Measurements from ENCODE around the gene LGALSL.
"Not testable (repeated sequence)": the region's sequence is repeated elsewhere in the genome, so short reads cannot be mapped to it uniquely, and the experiment has no call there.

The LGALSL gene

GRCh38 chr2:64445970-64446369 lies 8.0 kb upstream of the LGALSL start:
- FAIRE-seq = not testable (repeated sequence)

GRCh38 chr2:64447317-64448040 lies 6.5 kb upstream of the LGALSL start:
- FAIRE-seq = no peak

GRCh38 chr2:64448041-64448426 lies 5.9 kb upstream of the LGALSL start:
- FAIRE-seq = no peak

GRCh38 chr2:64451051-64451450 lies 2.9 kb upstream of the LGALSL start:
- FAIRE-seq = no peak

GRCh38 chr2:64454386-64455332 lies 697 bp downstream of the LGALSL start:
- no peak for FAIRE-seq

GRCh38 chr2:64455545-64455944 lies 1.6 kb downstream of the LGALSL start:
- FAIRE-seq = no peak

GRCh38 chr2:64456293-64456692 lies 2.3 kb downstream of the LGALSL start:
- no peak for FAIRE-seq

- no peak for FAIRE-seq
These were observed 3.6 kb downstream of the LGALSL start for GRCh38 chr2:64457524-64457923.

- no peak for FAIRE-seq
These were observed 5.6 kb downstream of the LGALSL start for GRCh38 chr2:64459575-64459974.

- FAIRE-seq = no peak
These were observed 6.4 kb downstream of the LGALSL start for GRCh38 chr2:64460330-64460729.

- FAIRE-seq = no peak
These were observed 7.5 kb downstream of the LGALSL start for GRCh38 chr2:64461271-64462058.

- FAIRE-seq = no peak
These were observed 8.2 kb downstream of the LGALSL start for GRCh38 chr2:64462171-64462570.

GRCh38 chr2:64462940-64463700 lies 9.2 kb downstream of the LGALSL start:
- FAIRE-seq = no peak

- FAIRE-seq = no peak
These were observed 9.8 kb downstream of the LGALSL start for GRCh38 chr2:64463781-64464180.

GRCh38 chr2:64466478-64467085 lies 12.6 kb downstream of the LGALSL start:
- FAIRE-seq = no peak

GRCh38 chr2:64467096-64467843 lies 13.3 kb downstream of the LGALSL start:
- FAIRE-seq = no peak

GRCh38 chr2:64469261-64469660 lies 15.3 kb downstream of the LGALSL start:
- FAIRE-seq = no peak

GRCh38 chr2:64470071-64470470 lies 16.1 kb downstream of the LGALSL start:
- no peak for FAIRE-seq

- no peak for FAIRE-seq
These were observed 16.9 kb downstream of the LGALSL start for GRCh38 chr2:64470766-64471295.

- no peak for FAIRE-seq
These were observed 17.6 kb downstream of the LGALSL start for GRCh38 chr2:64471600-64471999.

GRCh38 chr2:64472881-64473280 lies 18.9 kb downstream of the LGALSL start:
- FAIRE-seq = no peak

Measured in G401.6 (cell line).